CD4-positive, alpha-beta T cell treated with Interleukin-6 for 4 hours (primary cell): ENCODE measurements around the gene TNFRSF1A.

Source experiments
- DNase-seq: peaks from one replicate; pipeline ENCODE4 v3.0.0-alpha.2; 2020; ENCODE audit warnings: mixed read lengths

The TNFRSF1A gene

DNA sequence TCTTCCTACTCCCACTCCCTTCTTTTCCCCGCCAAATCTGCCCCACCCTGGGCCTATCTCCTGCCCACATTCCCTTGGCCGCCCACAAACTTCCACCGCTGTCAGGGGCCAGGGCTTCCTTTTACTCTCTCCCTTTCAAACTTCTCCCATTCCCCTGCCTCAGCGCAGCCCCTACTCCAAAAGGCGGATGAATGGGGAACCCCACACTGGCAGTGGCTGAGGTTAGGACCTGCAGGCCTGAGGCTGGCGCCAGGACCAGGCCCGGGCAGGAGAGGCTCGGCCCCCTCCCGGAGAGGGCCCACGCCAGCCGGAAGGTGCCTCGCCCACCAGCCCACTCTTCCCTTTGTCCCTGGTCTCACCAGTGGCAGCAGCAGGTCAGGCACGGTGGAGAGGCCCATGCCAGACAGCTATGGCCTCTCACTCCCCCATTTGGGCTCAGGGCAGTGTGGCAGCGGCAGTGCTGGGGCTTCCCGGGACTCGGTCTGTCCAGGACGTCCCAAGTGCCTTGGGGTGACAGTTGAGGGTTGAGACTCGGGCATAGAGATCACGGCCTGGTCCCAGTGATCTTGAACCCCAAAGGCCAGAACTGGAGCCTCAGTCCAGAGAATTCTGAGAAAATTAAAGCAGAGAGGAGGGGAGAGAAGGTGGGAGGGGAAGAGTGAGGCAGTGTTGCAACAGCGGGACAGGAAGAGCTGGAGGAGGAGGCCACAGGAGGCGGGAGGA lies at the start of gene TNFRSF1A:
Gene TNFRSF1A (minus strand): TSS at position 660 of the 723 bp plus-strand sequence. CDS start 262 bp downstream, at position 398.
- DNase-seq, result peak; percentile 69

- DNase-seq, result no peak
Measured at GRCh38 chr12:6391013-6391412, 49.1 kb upstream of the TNFRSF1A start.

DNA sequence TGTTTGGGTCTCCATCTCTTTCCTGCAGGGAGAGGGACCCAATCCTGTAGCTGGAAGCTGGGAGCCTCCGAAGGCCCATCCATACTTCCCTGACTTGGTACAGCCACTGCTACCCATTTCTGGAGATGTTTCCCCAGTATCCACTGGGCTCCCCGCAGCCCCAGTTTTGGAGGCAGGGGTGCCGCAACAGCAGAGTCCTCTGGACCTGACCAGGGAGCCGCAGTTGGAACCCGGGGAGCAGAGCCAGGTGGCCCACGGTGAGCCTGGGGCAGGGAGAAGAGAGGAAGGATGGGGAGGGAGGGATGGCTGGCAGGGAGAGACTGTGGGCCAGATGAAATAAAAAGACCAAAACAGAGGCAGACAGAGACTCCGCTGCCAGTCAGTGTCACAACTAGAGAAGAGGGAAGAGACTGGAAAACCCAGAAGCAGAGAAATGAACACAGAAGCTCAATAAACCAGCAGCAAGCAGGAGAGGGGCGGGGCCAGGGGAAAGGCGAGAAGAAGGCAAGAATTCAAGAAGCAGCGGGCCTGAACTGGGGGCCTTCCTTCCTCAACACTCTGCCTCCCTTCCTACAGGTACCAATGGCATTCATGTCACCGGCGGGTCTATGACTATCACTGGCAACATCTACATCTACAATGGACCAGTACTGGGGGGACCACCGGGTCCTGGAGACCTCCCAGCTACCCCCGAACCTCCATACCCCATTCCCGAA lies 48.4 kb upstream of the TNFRSF1A start:
- no peak for DNase-seq

DNA sequence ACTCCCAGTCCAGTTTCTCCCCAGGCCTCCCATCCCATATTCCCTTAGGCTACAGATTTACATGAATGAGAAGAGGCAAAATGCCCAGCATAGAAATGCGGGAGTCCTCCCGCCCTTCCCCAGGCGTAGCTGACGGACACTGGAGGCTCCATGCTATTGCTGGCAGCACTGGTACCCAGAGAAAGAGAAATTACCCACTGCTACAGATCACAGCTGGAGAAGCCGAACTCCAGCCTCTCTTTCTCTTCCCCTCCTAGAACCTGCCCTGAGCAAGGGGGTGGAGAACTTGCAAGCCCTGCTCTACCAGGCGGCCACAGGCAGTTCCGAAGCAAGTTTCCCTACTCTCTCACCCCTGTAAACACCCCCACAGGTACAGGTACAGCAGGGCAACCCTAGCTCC lies 45.7 kb upstream of the TNFRSF1A start:
- DNase-seq, result no peak

- DNase-seq, result no peak
Measured at GRCh38 chr12:6386491-6386890, 44.6 kb upstream of the TNFRSF1A start.

GRCh38 chr12:6386038-6386437 lies 44.2 kb upstream of the TNFRSF1A start:
- DNase-seq, result no peak

- no peak for DNase-seq
Measured at GRCh38 chr12:6384499-6385436, 42.9 kb upstream of the TNFRSF1A start.

DNA sequence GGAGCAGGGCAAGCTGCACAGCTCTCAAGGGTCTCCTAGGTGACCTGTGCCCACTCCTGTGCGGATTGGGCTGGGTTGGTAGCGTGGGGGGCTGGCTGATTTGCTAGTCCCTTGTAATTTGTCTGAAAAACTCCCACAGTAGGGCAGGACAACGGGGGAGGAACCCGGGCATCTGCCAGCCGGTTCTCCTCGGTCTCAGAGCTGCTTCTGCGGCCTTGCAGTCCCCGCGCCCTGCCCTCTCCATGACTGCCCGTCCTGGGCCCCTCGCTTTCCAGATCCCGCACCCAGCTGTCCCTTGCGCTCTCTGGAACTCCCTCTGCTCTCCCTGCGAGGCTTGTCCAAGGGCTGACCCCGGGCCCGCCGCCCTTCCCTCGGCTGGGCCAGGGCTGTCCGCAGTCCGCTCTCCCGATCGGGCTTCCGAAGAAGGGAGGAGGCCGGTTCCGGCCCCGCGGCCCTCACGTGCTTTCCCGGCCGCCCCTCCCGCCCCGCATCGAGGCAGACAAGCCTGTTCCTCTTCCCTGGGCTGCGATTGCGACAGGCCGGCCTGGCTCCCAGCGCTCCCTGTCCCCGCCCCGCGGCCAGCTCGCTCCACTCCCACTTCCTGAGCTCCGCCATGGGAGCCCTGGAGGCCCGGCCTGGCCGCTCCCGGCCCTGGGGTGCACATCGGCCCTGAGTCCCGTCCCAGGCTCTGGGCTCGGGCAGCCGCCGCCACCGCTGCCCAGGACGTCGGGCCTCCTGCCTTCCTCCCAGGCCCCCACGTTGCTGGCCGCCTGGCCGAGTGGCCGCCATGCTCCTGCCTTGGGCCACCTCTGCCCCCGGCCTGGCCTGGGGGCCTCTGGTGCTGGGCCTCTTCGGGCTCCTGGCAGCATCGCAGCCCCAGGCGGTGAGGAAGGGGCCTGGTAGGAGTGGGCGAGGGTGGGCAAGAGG lies 42.0 kb upstream of the TNFRSF1A start, which contains the start of gene LTBR:
Gene LTBR (plus strand): TSS at position 591 of the 927 bp plus-strand sequence. CDS start 197 bp downstream, at position 788.
- peak; percentile 24 for DNase-seq

GRCh38 chr12:6382982-6383381 lies 41.1 kb upstream of the TNFRSF1A start:
- DNase-seq, result no peak

DNA sequence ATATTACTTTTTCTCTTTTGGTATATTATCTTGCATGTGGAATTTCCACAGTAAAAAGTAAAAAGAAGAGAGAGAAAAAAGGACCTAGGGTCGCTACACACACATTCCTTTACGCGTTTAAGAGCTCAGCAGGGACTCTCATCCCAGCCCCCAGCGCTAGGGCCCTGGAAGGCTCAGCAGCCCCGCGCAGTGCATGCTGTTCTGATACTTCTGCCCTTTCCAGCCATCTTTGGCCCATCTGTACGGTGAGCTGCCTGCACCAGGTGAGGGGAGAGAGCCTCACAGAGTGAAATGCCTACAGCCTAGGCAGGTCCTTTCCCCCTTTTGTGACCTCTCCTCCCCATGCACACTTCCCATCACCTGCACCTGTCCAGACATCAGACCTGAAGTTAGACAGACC lies 40.5 kb upstream of the TNFRSF1A start:
- no peak for DNase-seq

- DNase-seq, result no peak
Measured at GRCh38 chr12:6380141-6381121, 38.6 kb upstream of the TNFRSF1A start.

GRCh38 chr12:6378709-6379472 lies 37.0 kb upstream of the TNFRSF1A start:
- no peak for DNase-seq

GRCh38 chr12:6377667-6377994 lies 35.8 kb upstream of the TNFRSF1A start:
- DNase-seq, result no peak

GRCh38 chr12:6376870-6377666 lies 35.2 kb upstream of the TNFRSF1A start:
- DNase-seq, result peak; percentile 36

DNA sequence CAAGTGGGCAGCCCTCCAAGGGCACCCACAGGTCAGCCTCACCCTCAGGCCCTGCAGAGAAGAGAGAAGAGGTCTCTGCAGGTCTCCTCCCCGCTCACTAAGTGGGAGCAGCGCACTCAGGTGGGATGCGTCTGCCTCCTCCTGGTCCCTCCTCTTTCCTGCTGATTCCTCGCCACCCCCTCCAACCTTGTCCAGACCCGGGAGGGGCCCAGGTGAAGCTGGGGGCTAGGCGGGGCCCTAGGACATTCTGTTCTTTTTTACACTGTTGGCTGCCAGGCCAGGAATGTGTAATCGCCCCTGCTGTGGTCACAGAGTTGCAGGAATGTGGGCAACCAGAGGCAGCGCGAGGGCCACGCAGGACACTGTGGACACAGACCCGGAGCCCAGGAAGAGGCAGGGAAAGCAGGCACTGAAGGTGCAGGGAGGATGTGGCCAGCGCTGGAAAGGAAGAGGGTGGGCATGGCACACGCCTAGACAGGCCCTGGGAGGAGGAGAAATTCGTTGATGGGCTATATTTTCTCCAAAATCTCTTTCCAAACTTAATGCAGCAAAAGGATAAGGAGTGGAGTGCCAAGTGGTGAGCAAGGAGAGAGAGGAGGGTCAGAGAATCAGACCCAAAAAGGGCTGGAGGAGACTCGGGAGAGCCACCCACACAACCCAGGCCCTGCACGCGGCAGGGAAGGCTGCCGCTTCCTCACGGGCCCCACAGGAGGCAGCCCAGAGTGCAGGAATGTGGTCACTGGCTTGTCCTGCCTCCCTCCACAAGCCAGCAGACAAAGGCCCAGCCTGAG lies 34.4 kb upstream of the TNFRSF1A start:
- DNase-seq, result peak; percentile 18

GRCh38 chr12:6375269-6376078 lies 33.6 kb upstream of the TNFRSF1A start, which contains the start of gene SCNN1A:
TSS of gene SCNN1A (minus strand) at chr12:6375563. CDS start at chr12:6374783, 780 bp downstream.
- DNase-seq, result no peak

GRCh38 chr12:6374786-6375160 lies 32.9 kb upstream of the TNFRSF1A start:
- DNase-seq, result no peak
